ENCODE measurements around the gene UBE2V1.

Gene UBE2V1

DNA sequence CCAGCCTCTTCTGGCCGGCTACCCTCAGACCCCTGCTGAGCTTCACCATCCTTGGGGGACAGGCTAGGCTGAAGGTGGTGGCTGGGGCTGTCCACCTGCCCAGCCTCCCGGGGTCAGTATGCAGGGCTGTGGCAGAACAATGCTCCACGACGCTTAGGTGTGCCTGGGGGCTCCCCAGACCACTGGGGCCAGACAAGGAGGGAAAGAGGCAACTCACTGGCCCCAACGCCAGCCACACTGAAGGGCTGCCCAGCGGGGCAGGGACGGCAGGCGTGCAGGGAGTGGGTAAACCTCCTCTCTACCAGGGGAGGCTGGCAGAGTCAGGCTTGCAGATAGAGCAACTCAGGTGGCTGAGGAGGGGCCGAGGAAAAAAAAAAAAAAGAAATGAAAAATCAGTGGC lies 11.5 kb upstream of the UBE2V1 start:
- Histone ChIP-seq H3K9me3 (ENCODE audit: insufficient read depth, low read length) (no peaks in the 10 kb centered on the region), H3K79me2 (ENCODE audit: insufficient read depth, low read length) (no peaks in the 10 kb centered on the region), H3K4me2 (ENCODE audit: low read depth, low read length, poor library complexity, severe bottlenecking) (no peak overlapping the region), H2AFZ (ENCODE audit: low read depth, low read length, severe bottlenecking) (no peak overlapping the region), H3K4me3 (ENCODE audit: insufficient read depth, low read length, poor library complexity, severe bottlenecking) (no peak overlapping the region), H3K36me3 (ENCODE audit: low read length) (no peaks in the 10 kb centered on the region), H4K20me1 (ENCODE audit: low read depth, low read length) (no peaks in the 10 kb centered on the region), H3F3A (ENCODE audit: insufficient read depth) (no peaks in the 10 kb centered on the region), H3K9me2 (replicated peaks; ENCODE audit: insufficient read depth, low read length) (no peaks in the 10 kb centered on the region), H3K27me3 (ENCODE audit: low read length) (no peaks in the 10 kb centered on the region), H3K27ac (ENCODE audit: low read depth, low read length) (no peak overlapping the region), H3K9ac (ENCODE audit: low read length) (no peak overlapping the region)
- TF ChIP-seq, protein P1, sequence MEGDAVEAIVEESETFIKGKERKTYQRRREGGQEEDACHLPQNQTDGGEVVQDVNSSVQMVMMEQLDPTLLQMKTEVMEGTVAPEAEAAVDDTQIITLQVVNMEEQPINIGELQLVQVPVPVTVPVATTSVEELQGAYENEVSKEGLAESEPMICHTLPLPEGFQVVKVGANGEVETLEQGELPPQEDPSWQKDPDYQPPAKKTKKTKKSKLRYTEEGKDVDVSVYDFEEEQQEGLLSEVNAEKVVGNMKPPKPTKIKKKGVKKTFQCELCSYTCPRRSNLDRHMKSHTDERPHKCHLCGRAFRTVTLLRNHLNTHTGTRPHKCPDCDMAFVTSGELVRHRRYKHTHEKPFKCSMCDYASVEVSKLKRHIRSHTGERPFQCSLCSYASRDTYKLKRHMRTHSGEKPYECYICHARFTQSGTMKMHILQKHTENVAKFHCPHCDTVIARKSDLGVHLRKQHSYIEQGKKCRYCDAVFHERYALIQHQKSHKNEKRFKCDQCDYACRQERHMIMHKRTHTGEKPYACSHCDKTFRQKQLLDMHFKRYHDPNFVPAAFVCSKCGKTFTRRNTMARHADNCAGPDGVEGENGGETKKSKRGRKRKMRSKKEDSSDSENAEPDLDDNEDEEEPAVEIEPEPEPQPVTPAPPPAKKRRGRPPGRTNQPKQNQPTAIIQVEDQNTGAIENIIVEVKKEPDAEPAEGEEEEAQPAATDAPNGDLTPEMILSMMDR (IDR thresholded peaks at IDR 0.05; ENCODE audit: insufficient read depth, low read length, poor library complexity, severe bottlenecking) = no peak
- no peak for TF ChIP-seq EZH2phosphoT487 (conservative IDR thresholded peaks at IDR 0.05; ENCODE audit: low read length)

DNA sequence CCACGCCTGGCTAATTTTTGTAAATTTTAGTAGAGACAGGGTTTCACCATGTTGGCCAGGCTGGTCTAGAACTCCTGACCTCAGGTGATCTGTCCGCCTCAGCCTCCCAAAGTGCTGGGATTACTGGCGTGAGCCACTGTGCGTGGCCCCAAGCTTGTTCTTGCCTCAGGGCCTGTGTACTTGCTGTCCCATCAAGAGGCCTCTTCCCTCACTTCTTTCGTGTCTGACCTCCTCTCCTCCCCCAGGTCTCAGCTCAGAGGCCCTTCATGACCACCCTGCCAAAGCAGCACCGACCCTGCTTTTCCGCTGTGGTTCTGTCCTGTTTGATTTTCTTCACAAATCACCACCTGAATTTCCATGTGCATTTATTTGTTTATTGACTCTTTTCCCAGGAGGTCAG lies 10.5 kb upstream of the UBE2V1 start:
- Histone ChIP-seq H3K4me3 (ENCODE audit: insufficient read depth, low read length, poor library complexity, severe bottlenecking) (no peak overlapping the region), H3K27ac (ENCODE audit: low read depth, low read length) (no peak overlapping the region), H2AFZ (ENCODE audit: low read depth, low read length, severe bottlenecking) (no peak overlapping the region), H3K9me2 (replicated peaks; ENCODE audit: insufficient read depth, low read length) (no peaks in the 10 kb centered on the region), H3K4me2 (ENCODE audit: low read depth, low read length, poor library complexity, severe bottlenecking) (no peak overlapping the region), H4K20me1 (ENCODE audit: low read depth, low read length) (no peaks in the 10 kb centered on the region), H3K27me3 (ENCODE audit: low read length) (no peaks in the 10 kb centered on the region), H3K79me2 (ENCODE audit: insufficient read depth, low read length) (no peaks in the 10 kb centered on the region), H3K9me3 (ENCODE audit: insufficient read depth, low read length) (no peaks in the 10 kb centered on the region), H3F3A (ENCODE audit: insufficient read depth) (no peaks in the 10 kb centered on the region), H3K9ac (ENCODE audit: low read length) (no peak overlapping the region), H3K36me3 (ENCODE audit: low read length) (no peaks in the 10 kb centered on the region)
- TF ChIP-seq, protein P1 (IDR thresholded peaks at IDR 0.05; ENCODE audit: insufficient read depth, low read length, poor library complexity, severe bottlenecking) = no peak
- no peak for TF ChIP-seq EZH2phosphoT487 (conservative IDR thresholded peaks at IDR 0.05; ENCODE audit: low read length)

DNA sequence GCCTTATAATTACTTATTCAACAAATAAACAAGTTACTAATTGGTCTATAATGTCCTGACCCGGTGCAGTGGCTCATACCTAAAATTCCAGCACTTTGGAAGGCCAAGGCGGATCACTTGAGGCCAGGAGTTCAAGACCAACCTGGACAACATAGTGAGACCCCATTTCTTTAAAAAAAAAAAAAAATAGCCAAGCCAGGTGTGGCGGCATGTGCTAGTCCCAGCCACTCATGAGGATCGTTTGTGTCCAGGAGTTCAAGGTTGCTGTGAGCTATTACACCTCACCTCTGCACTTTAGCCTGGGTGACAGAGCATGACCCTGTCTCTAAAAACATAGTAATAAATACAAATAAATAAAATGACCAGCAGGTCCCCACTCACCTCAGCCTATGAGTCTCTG lies 9.8 kb upstream of the UBE2V1 start:
- Histone ChIP-seq H3K9me3 (ENCODE audit: insufficient read depth, low read length) (no peaks in the 10 kb centered on the region), H3K36me3 (ENCODE audit: low read length) (no peaks in the 10 kb centered on the region), H3F3A (ENCODE audit: insufficient read depth) (no peaks in the 10 kb centered on the region), H3K9ac (ENCODE audit: low read length) (no peak overlapping the region), H3K79me2 (ENCODE audit: insufficient read depth, low read length) (no peaks in the 10 kb centered on the region), H3K27ac (ENCODE audit: low read depth, low read length) (no peak overlapping the region), H3K4me3 (ENCODE audit: insufficient read depth, low read length, poor library complexity, severe bottlenecking) (no peak overlapping the region), H3K27me3 (ENCODE audit: low read length) (no peaks in the 10 kb centered on the region), H4K20me1 (ENCODE audit: low read depth, low read length) (no peaks in the 10 kb centered on the region), H3K4me2 (ENCODE audit: low read depth, low read length, poor library complexity, severe bottlenecking) (no peak overlapping the region), H2AFZ (ENCODE audit: low read depth, low read length, severe bottlenecking) (no peak overlapping the region), H3K9me2 (replicated peaks; ENCODE audit: insufficient read depth, low read length) (no peaks in the 10 kb centered on the region)
- TF ChIP-seq, protein P1 (IDR thresholded peaks at IDR 0.05; ENCODE audit: insufficient read depth, low read length, poor library complexity, severe bottlenecking) = no peak

DNA sequence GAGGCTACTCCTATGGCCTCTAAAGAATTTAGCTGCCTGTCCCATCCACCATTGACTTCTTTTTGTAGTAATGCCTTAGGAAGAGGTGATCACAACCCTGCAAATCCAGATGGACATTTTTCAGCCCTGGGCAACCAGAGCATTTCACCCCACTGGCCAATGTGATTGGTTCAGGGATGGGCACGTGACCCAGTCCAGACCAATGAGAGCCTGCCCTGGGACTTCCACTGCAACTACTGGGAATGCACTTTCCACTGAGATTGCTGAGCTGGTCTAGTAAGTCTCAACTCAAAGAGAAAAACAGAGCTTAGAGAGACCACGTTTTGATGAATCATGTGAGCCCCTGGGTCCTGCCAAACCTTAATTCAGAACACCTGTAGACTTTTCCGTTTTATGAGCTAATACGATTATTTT lies 8.9 kb upstream of the UBE2V1 start:
- H2AFZ ChIP-seq (ENCODE audit: low read depth, low read length, severe bottlenecking) = no peak overlapping the region
- H3K36me3 ChIP-seq (ENCODE audit: low read length) = no peaks in the 10 kb centered on the region
- H3K9me3 ChIP-seq (ENCODE audit: insufficient read depth, low read length) = no peaks in the 10 kb centered on the region
- no peak overlapping the region for H3K4me3 ChIP-seq (ENCODE audit: insufficient read depth, low read length, poor library complexity, severe bottlenecking)
- no peaks in the 10 kb centered on the region for H3K79me2 ChIP-seq (ENCODE audit: insufficient read depth, low read length)
- H3K27ac ChIP-seq (ENCODE audit: low read depth, low read length) = no peak overlapping the region
- H3K9me2 ChIP-seq (replicated peaks; ENCODE audit: insufficient read depth, low read length) = no peaks in the 10 kb centered on the region
- no peak overlapping the region for H3K9ac ChIP-seq (ENCODE audit: low read length)
- H3K4me2 ChIP-seq (ENCODE audit: low read depth, low read length, poor library complexity, severe bottlenecking) = no peak overlapping the region
- H3K27me3 ChIP-seq (ENCODE audit: low read length) = no peaks in the 10 kb centered on the region
- no peaks in the 10 kb centered on the region for H4K20me1 ChIP-seq (ENCODE audit: low read depth, low read length)
- TF ChIP-seq, protein P1 (IDR thresholded peaks at IDR 0.05; ENCODE audit: insufficient read depth, low read length, poor library complexity, severe bottlenecking) = no peak
- no peak for TF ChIP-seq EZH2phosphoT487 (conservative IDR thresholded peaks at IDR 0.05; ENCODE audit: low read length)
- H3F3A ChIP-seq (ENCODE audit: insufficient read depth) = no peaks in the 10 kb centered on the region

Data from SU-DHL-6 (cell line).